ENCODE data around the gene PLAAT4.
A peak's percentile ranks its signal among the peaks of the same experiment; 100 is the strongest.
"Not testable (repeated sequence)": the region's sequence is repeated elsewhere in the genome, so short reads cannot be mapped to it uniquely, and the experiment has no call there.

PLAAT4 gene

GRCh38 chr11:63549411-63549810 lies 12.8 kb downstream of the PLAAT4 start:
- H3K4me2 ChIP-seq (ENCODE audit: low read length), result no peak overlapping the region
- H3K36me3 ChIP-seq (ENCODE audit: insufficient read depth, low read length), result no peaks in the 10 kb centered on the region
- H3K27me3 ChIP-seq (ENCODE audit: control insufficient read depth, insufficient read depth, low read length), result peaks cover 12% of the 10 kb centered on the region
- peaks cover 14% of the 10 kb centered on the region for H3K4me1 ChIP-seq (ENCODE audit: control insufficient read depth, insufficient read depth, low read length)
- no peak overlapping the region for H3K4me3 ChIP-seq (ENCODE audit: low read length)
- no peaks in the 10 kb centered on the region for H3K9me3 ChIP-seq (replicated peaks; ENCODE audit: low read length)
- H3K9ac ChIP-seq (ENCODE audit: low read depth, low read length), result no peak overlapping the region

GRCh38 chr11:63550156-63550700 lies 13.6 kb downstream of the PLAAT4 start:
- H3K9me3 ChIP-seq (replicated peaks; ENCODE audit: low read length); H3K4me2 ChIP-seq (ENCODE audit: low read length); H3K27me3 ChIP-seq (ENCODE audit: control insufficient read depth, insufficient read depth, low read length); H3K4me3 ChIP-seq (ENCODE audit: low read length); H3K9ac ChIP-seq (ENCODE audit: low read depth, low read length); H3K36me3 ChIP-seq (ENCODE audit: insufficient read depth, low read length): not testable (repeated sequence)
- peaks cover 14% of the 10 kb centered on the region for H3K4me1 ChIP-seq (ENCODE audit: control insufficient read depth, insufficient read depth, low read length)

- Histone ChIP-seq H3K9ac (ENCODE audit: low read depth, low read length) (no peak overlapping the region), H3K36me3 (ENCODE audit: insufficient read depth, low read length) (no peaks in the 10 kb centered on the region), H3K4me3 (ENCODE audit: low read length) (no peak overlapping the region), H3K27me3 (ENCODE audit: control insufficient read depth, insufficient read depth, low read length) (peaks cover 10% of the 10 kb centered on the region), H3K4me1 (ENCODE audit: control insufficient read depth, insufficient read depth, low read length) (peaks cover 14% of the 10 kb centered on the region), H3K4me2 (ENCODE audit: low read length) (peak overlapping the region; percentile 40), H3K9me3 (replicated peaks; ENCODE audit: low read length) (no peaks in the 10 kb centered on the region)
Measured at GRCh38 chr11:63551091-63551888, 14.7 kb downstream of the PLAAT4 start.

- Histone ChIP-seq H3K27me3 (ENCODE audit: control insufficient read depth, insufficient read depth, low read length) (peaks cover 15% of the 10 kb centered on the region), H3K4me3 (ENCODE audit: low read length) (no peak overlapping the region), H3K4me1 (ENCODE audit: control insufficient read depth, insufficient read depth, low read length) (peaks cover 14% of the 10 kb centered on the region)
Measured at GRCh38 chr11:63551889-63552266, 15.3 kb downstream of the PLAAT4 start.

GRCh38 chr11:63552921-63553320 lies 16.3 kb downstream of the PLAAT4 start:
- H3K4me2 ChIP-seq (ENCODE audit: low read length), result no peak overlapping the region
- peaks cover 15% of the 10 kb centered on the region for H3K27me3 ChIP-seq (ENCODE audit: control insufficient read depth, insufficient read depth, low read length)
- H3K4me3 ChIP-seq (ENCODE audit: low read length), result no peak overlapping the region
- H3K36me3 ChIP-seq (ENCODE audit: insufficient read depth, low read length), result no peaks in the 10 kb centered on the region
- H3K4me1 ChIP-seq (ENCODE audit: control insufficient read depth, insufficient read depth, low read length), result peaks cover 14% of the 10 kb centered on the region
- no peaks in the 10 kb centered on the region for H3K9me3 ChIP-seq (replicated peaks; ENCODE audit: low read length)
- no peak overlapping the region for H3K9ac ChIP-seq (ENCODE audit: low read depth, low read length)

More at GRCh38 chr11:63551889-63552266, 15.3 kb downstream of the PLAAT4 start:
- peak overlapping the region; percentile 40 for H3K4me2 ChIP-seq (ENCODE audit: low read length)
- H3K9me3 ChIP-seq (replicated peaks; ENCODE audit: low read length), result no peaks in the 10 kb centered on the region
- H3K9ac ChIP-seq (ENCODE audit: low read depth, low read length), result no peak overlapping the region
- no peaks in the 10 kb centered on the region for H3K36me3 ChIP-seq (ENCODE audit: insufficient read depth, low read length)

GRCh38 chr11:63553759-63554158 lies 17.2 kb downstream of the PLAAT4 start:
- Histone ChIP-seq H3K36me3 (ENCODE audit: insufficient read depth, low read length) (no peaks in the 10 kb centered on the region), H3K4me3 (ENCODE audit: low read length) (no peak overlapping the region), H3K9ac (ENCODE audit: low read depth, low read length) (no peak overlapping the region), H3K4me1 (ENCODE audit: control insufficient read depth, insufficient read depth, low read length) (peaks cover 14% of the 10 kb centered on the region), H3K9me3 (replicated peaks; ENCODE audit: low read length) (no peaks in the 10 kb centered on the region), H3K4me2 (ENCODE audit: low read length) (no peak overlapping the region), H3K27me3 (ENCODE audit: control insufficient read depth, insufficient read depth, low read length) (peaks cover 15% of the 10 kb centered on the region)

- Histone ChIP-seq H3K4me3 (ENCODE audit: low read length) (no peak overlapping the region), H3K4me2 (ENCODE audit: low read length) (no peak overlapping the region), H3K4me1 (ENCODE audit: control insufficient read depth, insufficient read depth, low read length) (peaks cover 14% of the 10 kb centered on the region), H3K27me3 (ENCODE audit: control insufficient read depth, insufficient read depth, low read length) (peaks cover 12% of the 10 kb centered on the region), H3K36me3 (ENCODE audit: insufficient read depth, low read length) (no peaks in the 10 kb centered on the region), H3K9me3 (replicated peaks; ENCODE audit: low read length) (no peaks in the 10 kb centered on the region), H3K9ac (ENCODE audit: low read depth, low read length) (no peak overlapping the region)
Measured at GRCh38 chr11:63554877-63555223, 18.2 kb downstream of the PLAAT4 start.

GRCh38 chr11:63556404-63557013 lies 19.9 kb downstream of the PLAAT4 start:
- Histone ChIP-seq H3K9ac (ENCODE audit: low read depth, low read length) (no peak overlapping the region), H3K4me1 (ENCODE audit: control insufficient read depth, insufficient read depth, low read length) (peaks cover 18% of the 10 kb centered on the region), H3K36me3 (ENCODE audit: insufficient read depth, low read length) (no peaks in the 10 kb centered on the region), H3K4me3 (ENCODE audit: low read length) (no peak overlapping the region), H3K4me2 (ENCODE audit: low read length) (no peak overlapping the region), H3K9me3 (replicated peaks; ENCODE audit: low read length) (no peaks in the 10 kb centered on the region), H3K27me3 (ENCODE audit: control insufficient read depth, insufficient read depth, low read length) (peaks cover 12% of the 10 kb centered on the region)

- H3K9me3 ChIP-seq (replicated peaks; ENCODE audit: low read length), result no peaks in the 10 kb centered on the region
- no peak overlapping the region for H3K9ac ChIP-seq (ENCODE audit: low read depth, low read length)
- peaks cover 13% of the 10 kb centered on the region for H3K4me1 ChIP-seq (ENCODE audit: control insufficient read depth, insufficient read depth, low read length)
- no peaks in the 10 kb centered on the region for H3K36me3 ChIP-seq (ENCODE audit: insufficient read depth, low read length)
- H3K4me2 ChIP-seq (ENCODE audit: low read length), result no peak overlapping the region
- H3K4me3 ChIP-seq (ENCODE audit: low read length), result no peak overlapping the region
- peaks cover 12% of the 10 kb centered on the region for H3K27me3 ChIP-seq (ENCODE audit: control insufficient read depth, insufficient read depth, low read length)
Measured at GRCh38 chr11:63557570-63557969, 21.0 kb downstream of the PLAAT4 start.

GRCh38 chr11:63558459-63559157 lies 22.0 kb downstream of the PLAAT4 start:
- Histone ChIP-seq H3K4me3 (ENCODE audit: low read length) (no peak overlapping the region), H3K9ac (ENCODE audit: low read depth, low read length) (no peak overlapping the region), H3K4me1 (ENCODE audit: control insufficient read depth, insufficient read depth, low read length) (peaks cover 12% of the 10 kb centered on the region), H3K27me3 (ENCODE audit: control insufficient read depth, insufficient read depth, low read length) (peaks cover 12% of the 10 kb centered on the region), H3K4me2 (ENCODE audit: low read length) (no peak overlapping the region), H3K9me3 (replicated peaks; ENCODE audit: low read length) (no peaks in the 10 kb centered on the region), H3K36me3 (ENCODE audit: insufficient read depth, low read length) (no peaks in the 10 kb centered on the region)

GRCh38 chr11:63560506-63561180 lies 24.0 kb downstream of the PLAAT4 start:
- Histone ChIP-seq H3K4me2 (ENCODE audit: low read length) (peak overlapping the region; percentile 32), H3K36me3 (ENCODE audit: insufficient read depth, low read length) (no peaks in the 10 kb centered on the region), H3K4me3 (ENCODE audit: low read length) (no peak overlapping the region)

More at GRCh38 chr11:63560506-63561180, 24.0 kb downstream of the PLAAT4 start:
- peaks cover 9% of the 10 kb centered on the region for H3K27me3 ChIP-seq (ENCODE audit: control insufficient read depth, insufficient read depth, low read length)
- H3K9ac ChIP-seq (ENCODE audit: low read depth, low read length), result no peak overlapping the region
- no peaks in the 10 kb centered on the region for H3K9me3 ChIP-seq (replicated peaks; ENCODE audit: low read length)
- peaks cover 9% of the 10 kb centered on the region for H3K4me1 ChIP-seq (ENCODE audit: control insufficient read depth, insufficient read depth, low read length)

Measured in skeletal muscle satellite cell (primary cell).